Renal pelvis (tissue), 4 donors: Measurements from ENCODE around the gene APLP1. TPM values are rescaled to one million over a fixed set of nuclear protein-coding genes. Genes with fewer than 3 reads are reported as not detected.
"Not testable (repeated sequence)": the region's sequence is repeated elsewhere in the genome, so short reads cannot be mapped to it uniquely, and the experiment has no call there.

Source experiments
- DNase-seq: peaks from one replicate; pipeline ENCODE4 v3.0.0-alpha.2; 2013
- polyA plus RNA-seq, 3 donors: library from polyadenylated mRNA; unstranded; fragments of 120-200 nt; gene quantifications; one replicate each; pipeline ENCODE4 v1.2.1, GENCODE V29; 2013; ENCODE audit not compliant: insufficient read length in 3 of 3

Gene APLP1
- polyA plus RNA-seq, 3 donors, result 26.6 to 29.2 (median 29.1) TPM

GRCh38 chr19:35879770-35880317 is 11.5 kb downstream of the APLP1 start:
- DNase-seq, result peak; percentile 87

GRCh38 chr19:35882114-35882832 is 13.9 kb downstream of the APLP1 start:
- DNase-seq, result peak; percentile 79

- no peak for DNase-seq
Measured at GRCh38 chr19:35883882-35884281, 15.5 kb downstream of the APLP1 start.

- no peak for DNase-seq
Measured at GRCh38 chr19:35885225-35885738, 16.9 kb downstream of the APLP1 start.

GRCh38 chr19:35885904-35886303 is 17.5 kb downstream of the APLP1 start:
- no peak for DNase-seq

GRCh38 chr19:35887197-35887596 is 18.8 kb downstream of the APLP1 start:
- DNase-seq, result no peak

GRCh38 chr19:35888398-35888797 is 20.0 kb downstream of the APLP1 start:
- no peak for DNase-seq

- no peak for DNase-seq
Measured at GRCh38 chr19:35889370-35890112, 21.2 kb downstream of the APLP1 start.

- DNase-seq, result no peak
Measured at GRCh38 chr19:35890113-35890650, 21.8 kb downstream of the APLP1 start.

- not testable (repeated sequence) for DNase-seq
Measured at GRCh38 chr19:35891819-35892218, 23.4 kb downstream of the APLP1 start.

- DNase-seq, result no peak
Measured at GRCh38 chr19:35894342-35894741, 26.0 kb downstream of the APLP1 start.

- no peak for DNase-seq
Measured at GRCh38 chr19:35895911-35896642, 27.7 kb downstream of the APLP1 start.

GRCh38 chr19:35896643-35897040 is 28.3 kb downstream of the APLP1 start:
- no peak for DNase-seq

- DNase-seq, result no peak
Measured at GRCh38 chr19:35897706-35898451, 29.5 kb downstream of the APLP1 start.

GRCh38 chr19:35898499-35898809 is 30.1 kb downstream of the APLP1 start:
- no peak for DNase-seq

GRCh38 chr19:35899547-35900214 is 31.3 kb downstream of the APLP1 start:
- peak; percentile 82 for DNase-seq

GRCh38 chr19:35901055-35901644 is 32.8 kb downstream of the APLP1 start:
- DNase-seq, result no peak

GRCh38 chr19:35901854-35902661 is 33.7 kb downstream of the APLP1 start, which contains the start of gene HCST:
HCST (plus strand) TSS chr19:35902529; CDS start chr19:35902594, 65 bp downstream.
- DNase-seq, result no peak

GRCh38 chr19:35902870-35903475 is 34.6 kb downstream of the APLP1 start:
- DNase-seq, result no peak
